Prostate gland (tissue), 2 donors: ENCODE measurements around the gene LGI4. TPM values are rescaled to one million over a fixed set of nuclear protein-coding genes. Genes with fewer than 3 reads are reported as not detected.
A peak's percentile ranks its signal among the peaks of the same experiment; 100 is the strongest.

Experiments used
- DNase-seq: peaks from one replicate; pipeline ENCODE4 v3.0.0-alpha.2; 2019; ENCODE audit warnings: low spot score
- H3K27ac ChIP-seq, 2 donors: fragments of 200-600 bp; sonication (generic); 2 replicates each; pipeline ENCODE4 v1.5.1; 2017 to 2019
- H3K27me3 ChIP-seq: fragments of 200-600 bp; sonication (generic); replicated peaks from 2 replicates; pipeline ENCODE4 v1.5.1; 2019; ENCODE audit not compliant: insufficient read depth
- H3K36me3 ChIP-seq, 2 donors: fragments of 200-600 bp; sonication (generic); 1 replicate in 1 of 2; 2 replicates in 1 of 2; pipeline versions ENCODE4 v1.5.1 to v1.8.1; 2017 to 2019
- H3K4me1 ChIP-seq: fragments of 200-600 bp; sonication (generic); replicated peaks from 2 replicates; pipeline ENCODE4 v1.5.1; 2019
- H3K4me3 ChIP-seq, 2 donors: fragments of 200-600 bp; sonication (generic); 2 replicates each; pipeline ENCODE4 v1.5.1; 2017 to 2019
- H3K9me3 ChIP-seq: fragments of 200-600 bp; sonication (generic); 2 replicates; pipeline ENCODE4 v1.5.1; 2017
- POLR2A ChIP-seq: fragments of 450-650 bp; IDR thresholded peaks from one replicate; pipeline ENCODE4 v1.6.1; 2016; ENCODE audit warnings: antibody characterized with exemption, mild to moderate bottlenecking
- POLR2AphosphoS5 ChIP-seq: sonication (generic); formaldehyde crosslinking; IDR thresholded peaks from one replicate; pipeline ENCODE4 v1.6.1; 2017; ENCODE audit warnings: antibody characterized with exemption
- WGBS: methylation state at CpG from one replicate; pipeline ENCODE4 v1.1.5; 2018; 5-methylcytosine and 5-hydroxymethylcytosine counted together
- intact Hi-C: fragments of 100-400 bp; cut with DNase I; formaldehyde crosslinking; loops from one replicate; pipeline ENCODE4 v1.14.2; 2022
- total RNA-seq, 2 donors: library from RNA; depleted of rRNA; stranded (reverse); fragments of >200 nt; gene quantifications; one replicate each; pipeline ENCODE4 v1.1.0, GENCODE V29; 2016
- TF ChIP-seq, protein P1 (sequence below), 4 experiments: fragments of 200-600 bp in 2 of 4; fragments of 450-650 bp in 2 of 4; sonication (generic) in 2 of 4; IDR thresholded peaks; 1 replicate in 3 of 4; 2 replicates in 1 of 4; pipeline ENCODE4 v1.5.1; 2016 to 2019; ENCODE audit warnings: antibody characterized with exemption in 4 of 4, mild to moderate bottlenecking in 2 of 4, moderate library complexity in 2 of 4

Gene LGI4
- total RNA-seq, 2 donors from 2014 or later = 9.1 to 16.3 TPM

DNA sequence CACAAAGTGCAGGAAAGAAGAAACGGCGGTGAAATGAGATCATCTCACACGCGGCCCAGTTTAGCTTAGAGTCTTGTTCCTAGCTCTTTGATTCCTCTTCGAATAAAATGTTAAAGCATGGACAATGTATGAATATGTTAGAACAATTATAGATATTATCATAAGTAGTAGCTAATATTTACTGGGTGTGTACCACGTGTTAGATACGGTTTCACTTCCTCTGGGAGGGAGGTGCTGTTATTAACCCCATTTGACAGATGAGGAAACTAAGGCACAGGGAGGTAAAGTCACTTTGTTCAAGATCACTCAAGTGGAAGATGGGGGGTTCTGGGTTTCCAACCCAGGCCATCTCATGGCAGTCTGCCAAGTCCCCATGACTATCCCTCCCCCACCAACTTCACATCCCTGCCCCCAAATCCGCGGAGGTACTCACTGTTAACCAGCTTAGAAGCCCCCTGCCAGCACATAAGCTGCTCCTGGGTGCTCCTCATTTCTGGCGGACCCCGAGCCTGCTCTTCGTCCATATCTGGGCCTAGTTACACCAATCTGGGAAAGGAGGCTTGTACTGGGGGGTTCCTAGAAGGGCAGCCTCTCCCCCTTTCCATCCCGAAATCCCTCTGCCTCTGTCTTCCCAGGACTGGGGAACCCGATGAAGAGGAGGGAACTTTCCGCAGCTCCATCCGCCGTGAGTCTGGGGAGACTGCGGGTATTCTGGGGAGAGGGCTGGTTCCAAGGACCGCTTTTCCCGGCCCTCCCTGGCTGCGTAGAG lies 7.2 kb upstream of the LGI4 start:
- intact Hi-C loops = loop anchor here (5.0 kb wide), 1 partner anchor 125 kb away; the partner anchor contains the start of gene USF2
- DNase-seq = no peak
- H3K36me3 ChIP-seq = no peaks in the 10 kb centered on the region
- no peak overlapping the region for H3K27ac ChIP-seq
- no peak for TF ChIP-seq POLR2AphosphoS5
- TF ChIP-seq, protein P1, sequence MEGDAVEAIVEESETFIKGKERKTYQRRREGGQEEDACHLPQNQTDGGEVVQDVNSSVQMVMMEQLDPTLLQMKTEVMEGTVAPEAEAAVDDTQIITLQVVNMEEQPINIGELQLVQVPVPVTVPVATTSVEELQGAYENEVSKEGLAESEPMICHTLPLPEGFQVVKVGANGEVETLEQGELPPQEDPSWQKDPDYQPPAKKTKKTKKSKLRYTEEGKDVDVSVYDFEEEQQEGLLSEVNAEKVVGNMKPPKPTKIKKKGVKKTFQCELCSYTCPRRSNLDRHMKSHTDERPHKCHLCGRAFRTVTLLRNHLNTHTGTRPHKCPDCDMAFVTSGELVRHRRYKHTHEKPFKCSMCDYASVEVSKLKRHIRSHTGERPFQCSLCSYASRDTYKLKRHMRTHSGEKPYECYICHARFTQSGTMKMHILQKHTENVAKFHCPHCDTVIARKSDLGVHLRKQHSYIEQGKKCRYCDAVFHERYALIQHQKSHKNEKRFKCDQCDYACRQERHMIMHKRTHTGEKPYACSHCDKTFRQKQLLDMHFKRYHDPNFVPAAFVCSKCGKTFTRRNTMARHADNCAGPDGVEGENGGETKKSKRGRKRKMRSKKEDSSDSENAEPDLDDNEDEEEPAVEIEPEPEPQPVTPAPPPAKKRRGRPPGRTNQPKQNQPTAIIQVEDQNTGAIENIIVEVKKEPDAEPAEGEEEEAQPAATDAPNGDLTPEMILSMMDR (IDR thresholded peaks at IDR 0.05) = no peak
- no peak for TF ChIP-seq POLR2A
- 20% methylated on average over 21 of the region's 21 CpGs for WGBS
- H3K9me3 ChIP-seq = no peaks in the 10 kb centered on the region
- peak overlapping the region in 1 of 2 donors; percentile 15 for H3K4me3 ChIP-seq
- H3K27me3 ChIP-seq = no peaks in the 10 kb centered on the region
- peaks cover 15% of the 10 kb centered on the region for H3K4me1 ChIP-seq

DNA sequence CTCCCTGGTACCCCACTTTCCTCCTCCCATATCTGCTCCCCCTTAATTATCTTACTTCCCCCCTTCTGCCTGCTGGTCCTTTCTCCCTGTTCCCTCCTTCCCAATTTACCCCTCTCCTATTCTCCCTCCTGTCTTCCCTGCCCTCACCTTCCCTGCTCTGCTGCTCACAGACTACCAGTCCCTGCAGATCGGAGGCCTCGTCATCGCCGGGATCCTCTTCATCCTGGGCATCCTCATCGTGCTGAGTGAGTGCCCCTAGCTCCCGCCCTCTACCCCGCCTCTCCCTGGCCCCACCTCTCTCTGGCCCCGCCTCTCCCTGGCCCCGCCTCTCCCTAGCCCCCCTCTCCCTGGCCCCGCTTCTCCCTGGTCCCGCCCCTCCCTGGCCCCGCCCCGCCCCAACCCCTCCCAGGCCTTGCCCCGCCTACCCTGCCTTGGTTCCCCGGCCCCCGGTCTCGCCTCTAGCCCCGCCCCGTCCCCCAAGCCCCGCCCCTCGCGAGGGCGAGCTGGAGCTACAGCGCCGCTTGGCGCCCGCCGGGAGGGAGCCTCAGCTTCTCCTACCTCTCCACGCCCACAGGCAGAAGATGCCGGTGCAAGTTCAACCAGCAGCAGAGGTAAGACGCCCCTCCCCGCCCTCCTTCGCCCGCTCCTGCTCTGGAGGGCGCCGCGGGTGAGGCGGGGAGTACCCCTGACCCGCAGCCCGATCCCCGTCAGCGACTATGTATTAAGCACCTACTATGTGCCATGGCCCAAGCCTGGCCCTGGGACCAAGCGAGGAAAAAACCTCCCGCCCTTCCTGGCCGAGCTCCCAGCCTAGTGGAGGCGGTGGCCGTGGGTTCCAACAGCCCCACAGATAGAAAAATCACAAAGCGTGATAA lies 6.3 kb upstream of the LGI4 start:
- TF ChIP-seq, protein P1 (IDR thresholded peaks at IDR 0.05) = peak in 3 of 4 experiments; percentile 52 to 62 (median 56)
- peak; percentile 31 for TF ChIP-seq POLR2A
- TF ChIP-seq POLR2AphosphoS5 = peak; percentile 45
- peak; percentile 89 for DNase-seq
- Histone ChIP-seq H3K36me3 (no peaks in the 10 kb centered on the region), H3K4me1 (peaks cover 15% of the 10 kb centered on the region), H3K4me3 (no peak overlapping the region), H3K27ac (peak overlapping the region; percentile 64 to 71), H3K9me3 (no peaks in the 10 kb centered on the region), H3K27me3 (no peaks in the 10 kb centered on the region)
- intact Hi-C loops = loop anchor here (5.0 kb wide), 1 partner anchor 126 kb away; the partner anchor contains the start of gene USF2
- 3% methylated on average over 29 of the region's 48 CpGs for WGBS

DNA sequence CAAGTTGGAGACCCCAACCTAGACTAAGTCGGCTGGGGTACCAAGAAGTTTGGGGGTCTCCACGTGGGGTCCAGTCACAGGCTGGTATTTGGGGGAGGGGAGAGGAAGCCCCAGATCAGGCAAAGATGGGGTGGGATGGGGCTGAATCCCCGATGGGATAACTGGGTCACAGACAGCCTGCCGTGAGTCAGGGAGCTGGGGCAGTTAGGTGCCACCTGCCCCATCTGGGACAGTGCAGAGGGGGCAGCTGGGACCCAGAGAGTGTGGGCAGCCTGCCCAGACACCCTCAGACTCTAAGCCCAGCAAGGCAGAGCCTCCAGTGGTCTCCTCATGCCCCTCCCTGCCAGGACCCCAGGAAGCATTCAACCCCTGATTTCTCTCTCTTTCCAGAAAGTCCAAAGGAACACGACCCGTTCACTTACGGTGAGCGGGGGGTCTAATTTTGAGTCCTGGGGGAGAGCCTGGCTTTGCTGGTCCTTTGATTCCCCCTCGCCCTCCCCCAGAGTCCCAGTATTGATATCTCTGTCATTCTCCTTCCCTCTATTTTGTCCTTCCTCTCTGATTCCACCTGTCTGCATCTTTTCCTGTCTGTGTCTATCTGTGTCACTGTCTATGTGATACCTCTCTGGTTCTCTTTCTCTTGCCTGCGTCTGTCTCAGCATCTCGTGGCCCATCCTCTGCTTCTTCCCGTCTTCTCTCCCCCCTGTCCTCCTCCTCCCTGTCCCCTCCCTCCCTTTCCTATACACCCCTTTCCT lies 5.5 kb upstream of the LGI4 start:
- 54% methylated on average over 12 of the region's 12 CpGs for whole genome bisulfite sequencing

DNA sequence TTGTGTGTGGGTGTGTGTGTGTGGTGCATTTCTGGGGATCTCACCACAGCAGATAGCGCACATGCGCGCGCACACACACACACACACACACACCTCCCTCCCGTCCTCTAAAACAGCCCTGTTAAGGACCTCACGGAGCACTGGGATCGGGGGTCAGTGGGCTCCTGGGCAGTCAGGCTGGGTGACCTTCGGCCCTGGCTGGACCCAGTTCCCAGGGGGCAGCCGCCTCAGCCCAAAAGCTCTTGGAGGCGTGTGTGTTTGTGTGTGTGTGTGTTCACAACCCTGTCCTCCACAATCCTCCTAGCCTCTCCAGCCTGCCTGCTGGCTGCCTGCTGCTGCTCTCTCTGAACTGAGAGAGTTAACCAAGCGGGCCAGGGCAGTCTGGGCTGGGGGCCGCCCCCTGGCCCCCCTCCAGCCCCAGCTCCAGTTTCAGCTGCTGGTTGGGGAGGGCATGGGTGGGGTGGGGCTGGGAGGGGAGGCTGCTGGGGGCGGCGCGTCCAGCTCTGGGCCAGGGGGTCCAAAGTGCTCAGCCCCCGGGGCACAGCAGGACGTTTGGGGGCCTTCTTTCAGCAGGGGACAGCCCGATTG lies 3.5 kb upstream of the LGI4 start, which contains the start of gene FXYD1:
Gene FXYD1 (plus strand): TSS at position 520 of the 588 bp plus-strand sequence. CDS start 1,256 bp downstream, outside the sequence.
- no peak for DNase-seq
- peak within 1 kb of the TSS; percentile 6 to 22 for H3K4me3 ChIP-seq
- H3K4me1 ChIP-seq = peaks cover 15% of the 10 kb centered on the region
- no peaks in the 10 kb centered on the region for H3K9me3 ChIP-seq
- intact Hi-C loops = no loop called here
- TF ChIP-seq, protein P1 (IDR thresholded peaks at IDR 0.05) = no peak
- TF ChIP-seq POLR2AphosphoS5 (no peak), POLR2A (no peak)
- H3K36me3 ChIP-seq = no peaks in the 10 kb centered on the region
- 52% methylated on average over 18 of the region's 18 CpGs for WGBS
- H3K27ac ChIP-seq = peak within 1 kb of the TSS; percentile 64 to 71
- no peaks in the 10 kb centered on the region for H3K27me3 ChIP-seq

More for the DNA sequence above, 5.5 kb upstream of the LGI4 start:
- no peak for DNase-seq
- no peaks in the 10 kb centered on the region for H3K9me3 ChIP-seq
- H3K27ac ChIP-seq = peak overlapping the region; percentile 64 to 71
- H3K4me1 ChIP-seq = peaks cover 15% of the 10 kb centered on the region
- H3K27me3 ChIP-seq = no peaks in the 10 kb centered on the region
- no peaks in the 10 kb centered on the region for H3K36me3 ChIP-seq
- TF ChIP-seq, protein P1 (IDR thresholded peaks at IDR 0.05) = no peak
- TF ChIP-seq POLR2A = no peak
- intact Hi-C loops = loop anchor here (5.0 kb wide), 1 partner anchor 127 kb away; the partner anchor contains the start of gene USF2
- peak overlapping the region; percentile 6 to 22 for H3K4me3 ChIP-seq
